Breast epithelium (tissue), 4 donors: ENCODE results near the gene IGF2BP2. TPM values are rescaled to one million over a fixed set of nuclear protein-coding genes. Genes with fewer than 3 reads are reported as not detected.
"Not testable (repeated sequence)": the region's sequence is repeated elsewhere in the genome, so short reads cannot be mapped to it uniquely, and the experiment has no call there.

Experiments
- DNase-seq, 2 donors: peaks; one replicate each; pipeline ENCODE4 v3.0.0-alpha.2; 2019; ENCODE audit warnings: low spot score in 2 of 2
- H3K27ac ChIP-seq, 2 donors: fragments of 200-600 bp; sonication (generic) in 1 of 2; one replicate each; pipeline ENCODE4 v1.5.1; 2016 to 2019; ENCODE audit warnings: mild to moderate bottlenecking in 1 of 2
- H3K27me3 ChIP-seq, 2 donors: fragments of 200-600 bp; sonication (generic) in 1 of 2; one replicate each; pipeline versions ENCODE4 v1.5.1 to v1.6.0; 2017 to 2019; ENCODE audit warnings: control low read depth in 1 of 2, mild to moderate bottlenecking in 1 of 2
- H3K36me3 ChIP-seq: fragments of 200-600 bp; one replicate; pipeline ENCODE4 v1.5.1; 2019
- H3K4me1 ChIP-seq, 2 donors: fragments of 200-600 bp; sonication (generic); one replicate each; pipeline ENCODE4 v1.5.1; 2016 to 2019; ENCODE audit warnings: control low read depth in 1 of 2
- H3K4me3 ChIP-seq, 3 donors: fragments of 200-600 bp; sonication (generic); 1 replicate in 2 of 3; 2 replicates in 1 of 3; pipeline ENCODE4 v1.5.1; 2016 to 2019; ENCODE audit warnings: mild to moderate bottlenecking in 3 of 3, moderate library complexity in 2 of 3
- H3K9me3 ChIP-seq, 2 donors: fragments of 200-600 bp; sonication (generic) in 1 of 2; one replicate each; pipeline ENCODE4 v1.5.1; 2016 to 2019; ENCODE audit warnings: control low read depth in 1 of 2
- POLR2A ChIP-seq: fragments of 450-650 bp; IDR thresholded peaks from one replicate; pipeline ENCODE4 v1.6.1; 2016; ENCODE audit warnings: antibody characterized with exemption, mild to moderate bottlenecking, moderate library complexity
- POLR2AphosphoS5 ChIP-seq, 3 donors: sonication (generic); formaldehyde crosslinking; IDR thresholded peaks; one replicate each; pipeline ENCODE4 v1.6.1; 2017; ENCODE audit warnings: antibody characterized with exemption in 3 of 3
- intact Hi-C: fragments of 100-400 bp; cut with DNase I; formaldehyde crosslinking; loops from one replicate; pipeline ENCODE4 v1.15.1; 2023; ENCODE audit warnings: low total_unique reads
- total RNA-seq, 3 donors: library from RNA; depleted of rRNA; stranded (reverse); fragments of >200 nt; gene quantifications; one replicate each; pipeline ENCODE4 v1.1.0, GENCODE V29; 2016
- TF ChIP-seq, protein P1 (sequence below), 3 donors: fragments of 450-650 bp; IDR thresholded peaks; one replicate each; pipeline ENCODE4 v1.5.1; 2016 to 2017; ENCODE audit warnings: antibody characterized with exemption in 3 of 3, mild to moderate bottlenecking in 3 of 3, moderate library complexity in 3 of 3

IGF2BP2 gene
- total RNA-seq, 3 donors from 2014 or later, result 4.9 to 27.5 (median 23.8) TPM

DNA sequence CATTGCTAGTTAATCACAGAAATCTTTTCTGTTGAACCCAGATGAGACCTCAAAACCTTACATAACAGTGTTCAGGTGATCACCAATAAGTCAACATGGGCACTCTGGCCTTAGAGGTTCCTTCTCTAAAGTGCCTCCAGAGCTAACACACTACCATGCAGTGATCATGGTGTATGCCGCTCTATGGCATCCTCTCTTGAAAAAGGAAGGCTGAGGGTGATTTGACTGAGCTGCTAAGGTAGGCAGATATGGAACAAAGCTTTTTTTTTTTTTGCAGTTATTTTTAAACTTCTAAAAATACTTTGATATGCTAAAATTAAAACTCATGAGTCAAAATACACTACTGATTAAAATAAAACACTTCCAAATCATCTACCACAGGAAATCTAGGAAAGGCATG, 46.0 kb downstream of the IGF2BP2 start:
- H3K27ac ChIP-seq, result no peak overlapping the region
- TF ChIP-seq, protein P1, sequence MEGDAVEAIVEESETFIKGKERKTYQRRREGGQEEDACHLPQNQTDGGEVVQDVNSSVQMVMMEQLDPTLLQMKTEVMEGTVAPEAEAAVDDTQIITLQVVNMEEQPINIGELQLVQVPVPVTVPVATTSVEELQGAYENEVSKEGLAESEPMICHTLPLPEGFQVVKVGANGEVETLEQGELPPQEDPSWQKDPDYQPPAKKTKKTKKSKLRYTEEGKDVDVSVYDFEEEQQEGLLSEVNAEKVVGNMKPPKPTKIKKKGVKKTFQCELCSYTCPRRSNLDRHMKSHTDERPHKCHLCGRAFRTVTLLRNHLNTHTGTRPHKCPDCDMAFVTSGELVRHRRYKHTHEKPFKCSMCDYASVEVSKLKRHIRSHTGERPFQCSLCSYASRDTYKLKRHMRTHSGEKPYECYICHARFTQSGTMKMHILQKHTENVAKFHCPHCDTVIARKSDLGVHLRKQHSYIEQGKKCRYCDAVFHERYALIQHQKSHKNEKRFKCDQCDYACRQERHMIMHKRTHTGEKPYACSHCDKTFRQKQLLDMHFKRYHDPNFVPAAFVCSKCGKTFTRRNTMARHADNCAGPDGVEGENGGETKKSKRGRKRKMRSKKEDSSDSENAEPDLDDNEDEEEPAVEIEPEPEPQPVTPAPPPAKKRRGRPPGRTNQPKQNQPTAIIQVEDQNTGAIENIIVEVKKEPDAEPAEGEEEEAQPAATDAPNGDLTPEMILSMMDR (IDR thresholded peaks at IDR 0.05), result no peak
- TF ChIP-seq POLR2A, result no peak
- no peak for TF ChIP-seq POLR2AphosphoS5 (IDR thresholded peaks at IDR 0.05)
- H3K27me3 ChIP-seq, result no peaks in the 10 kb centered on the region
- no peaks in the 10 kb centered on the region for H3K4me1 ChIP-seq
- no peaks in the 10 kb centered on the region for H3K9me3 ChIP-seq
- intact Hi-C loops, result no loop called here
- no peaks in the 10 kb centered on the region for H3K36me3 ChIP-seq
- no peak for DNase-seq
- H3K4me3 ChIP-seq, result no peak overlapping the region

DNA sequence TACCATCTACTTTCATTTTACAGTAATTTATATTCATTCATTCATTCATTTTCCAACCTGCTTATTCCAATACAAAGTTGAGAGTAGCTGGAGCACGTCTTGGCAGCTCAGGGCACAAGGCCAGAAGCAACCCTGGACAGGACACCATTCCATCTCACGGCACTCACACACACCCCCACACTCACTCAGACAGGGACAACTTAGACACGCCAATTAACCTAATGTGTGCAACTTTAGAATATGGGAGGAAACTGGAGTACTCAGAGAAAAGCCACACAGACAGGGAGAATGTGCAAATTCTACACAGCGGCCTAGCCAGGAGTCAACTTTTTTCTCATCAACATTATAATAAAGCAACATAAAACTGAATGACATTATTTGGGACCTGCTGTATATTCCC, 46.7 kb downstream of the IGF2BP2 start:
- no peaks in the 10 kb centered on the region for H3K9me3 ChIP-seq
- H3K27ac ChIP-seq, result no peak overlapping the region
- no peaks in the 10 kb centered on the region for H3K36me3 ChIP-seq
- intact Hi-C loops, result no loop called here
- no peak for DNase-seq
- no peak overlapping the region for H3K4me3 ChIP-seq
- TF ChIP-seq, protein P1 (IDR thresholded peaks at IDR 0.05), result no peak
- TF ChIP-seq POLR2AphosphoS5 (IDR thresholded peaks at IDR 0.05), result no peak
- TF ChIP-seq POLR2A, result no peak
- H3K27me3 ChIP-seq, result no peaks in the 10 kb centered on the region
- no peaks in the 10 kb centered on the region for H3K4me1 ChIP-seq

DNA sequence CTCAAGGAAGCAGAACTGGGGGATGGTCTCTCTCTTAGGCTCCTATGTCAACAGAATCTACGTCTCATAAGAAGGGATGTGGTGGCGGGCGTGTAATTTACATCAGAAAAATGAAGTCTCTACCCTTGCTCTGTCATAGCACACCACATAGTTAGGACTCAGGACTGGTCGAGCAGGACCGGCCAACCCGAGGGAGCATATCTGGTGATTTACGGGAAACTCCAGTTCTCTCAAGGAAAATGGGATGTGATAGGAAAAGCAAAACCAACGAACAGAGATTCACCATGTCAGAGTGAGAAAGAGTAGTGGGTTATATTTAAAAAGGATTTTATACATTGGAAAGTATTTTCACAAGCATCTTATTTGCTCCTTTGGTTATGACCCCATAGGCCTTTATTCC, 54.7 kb downstream of the IGF2BP2 start:
- no peak for TF ChIP-seq POLR2A
- TF ChIP-seq, protein P1 (IDR thresholded peaks at IDR 0.05), result no peak
- TF ChIP-seq POLR2AphosphoS5 (IDR thresholded peaks at IDR 0.05), result no peak
- Histone ChIP-seq H3K36me3 (no peaks in the 10 kb centered on the region), H3K27ac (no peak overlapping the region), H3K9me3 (no peaks in the 10 kb centered on the region), H3K4me3 (no peak overlapping the region), H3K4me1 (no peaks in the 10 kb centered on the region), H3K27me3 (no peaks in the 10 kb centered on the region)
- intact Hi-C loops, result no loop called here
- no peak for DNase-seq

DNA sequence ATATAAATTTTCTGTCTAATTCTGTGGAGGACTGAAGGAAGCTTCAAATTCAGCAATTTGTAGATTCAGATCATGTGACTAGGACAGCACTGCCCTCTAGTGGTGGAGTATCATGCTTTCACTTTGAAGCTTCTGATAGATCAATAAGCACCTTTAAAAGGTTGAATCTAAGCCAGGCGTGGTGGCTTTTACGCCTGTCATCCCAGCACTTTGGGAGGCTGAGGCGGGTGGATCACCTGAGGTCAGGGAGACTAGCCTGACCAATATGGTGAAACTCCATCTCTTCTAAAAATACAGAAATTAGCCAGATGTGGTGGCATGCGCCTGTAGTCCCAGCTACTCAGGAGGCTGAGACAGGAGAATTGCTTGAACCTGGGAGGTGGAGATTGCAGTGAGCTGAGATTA, 56.3 kb downstream of the IGF2BP2 start:
- H3K4me1 ChIP-seq, intact Hi-C loops, H3K36me3 ChIP-seq, H3K27me3 ChIP-seq, H3K4me3 ChIP-seq, DNase-seq, H3K9me3 ChIP-seq: not testable (repeated sequence)
- H3K27ac ChIP-seq, result peak overlapping the region in 1 of 2 donors; percentile 40
- TF ChIP-seq, protein P1 (IDR thresholded peaks at IDR 0.05), result peak; percentile 44 to 67 (median 58)

DNA sequence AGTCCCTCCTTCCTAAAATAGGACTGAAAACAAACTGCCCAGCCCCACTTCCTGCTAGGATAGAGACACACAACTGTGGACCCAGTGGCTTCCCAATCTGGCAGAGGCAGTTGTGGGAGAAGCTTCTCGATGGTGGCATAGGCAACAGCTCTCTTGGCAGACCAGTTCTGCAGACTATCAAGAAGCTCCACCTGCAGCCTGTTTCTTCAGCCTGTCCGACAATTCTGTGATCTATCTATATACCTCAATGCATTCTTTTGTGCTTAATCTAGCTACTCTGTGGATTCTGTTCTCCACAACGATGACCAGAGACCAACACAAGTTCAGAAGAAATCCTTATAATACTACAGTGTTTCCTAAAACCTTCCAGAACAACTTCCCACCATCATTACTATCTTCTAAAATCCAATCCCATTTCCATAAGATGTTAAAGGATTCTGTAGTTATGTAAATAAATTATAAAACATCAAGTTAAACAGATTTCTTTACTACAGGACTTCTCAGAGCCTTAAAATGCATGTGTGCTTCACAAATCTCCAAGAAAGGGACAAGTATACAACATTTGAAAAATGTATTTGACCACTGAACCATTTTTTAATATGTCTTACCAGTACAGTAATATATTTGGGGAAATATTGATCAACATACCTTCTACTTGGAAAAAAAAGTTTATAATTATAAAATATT, 57.7 kb downstream of the IGF2BP2 start:
- intact Hi-C loops, result no loop called here
- DNase-seq, result no peak
- Histone ChIP-seq H3K9me3 (no peaks in the 10 kb centered on the region), H3K27me3 (no peaks in the 10 kb centered on the region), H3K36me3 (no peaks in the 10 kb centered on the region), H3K4me3 (no peak overlapping the region), H3K27ac (peak overlapping the region in 1 of 2 donors; percentile 22), H3K4me1 (no peaks in the 10 kb centered on the region)
- no peak for TF ChIP-seq POLR2AphosphoS5 (IDR thresholded peaks at IDR 0.05)
- no peak for TF ChIP-seq POLR2A
